DND-41 (cell line): ENCODE results near the gene CHSY1.

Experiments
- CTCF ChIP-seq: IDR thresholded peaks from 2 replicates; pipeline ENCODE4 v1.5.1; 2012; ENCODE audit warnings: borderline replicate concordance, low read length, moderate library complexity, mild to moderate bottlenecking; ENCODE audit not compliant: poor library complexity, severe bottlenecking; ENCODE audit errors: extremely low read depth
- EZH2 ChIP-seq: IDR thresholded peaks from 3 replicates; pipeline ENCODE4 v1.6.1; 2012; ENCODE audit warnings: borderline replicate concordance, low read depth, mild to moderate bottlenecking, moderate library complexity, low read length, inconsistent platforms; ENCODE audit not compliant: severe bottlenecking

GRCh38 chr15:101172501-101173071, 79.3 kb downstream of the CHSY1 start:
- TF ChIP-seq EZH2, result no peak
- no peak for TF ChIP-seq CTCF
